Neuronal stem cell (in vitro differentiated cells): ENCODE results near the gene ARL6IP4.
A peak's percentile ranks its signal among the peaks of the same experiment; 100 is the strongest.

Source experiments
- DNase-seq: peaks from one replicate; pipeline ENCODE4 v3.0.0-alpha.2; 2013; ENCODE audit warnings: low spot score
- H2AFZ ChIP-seq: one replicate; pipeline ENCODE4 v1.6.1; 2013; ENCODE audit warnings: mild to moderate bottlenecking, low read length, inconsistent platforms
- H2AK5ac ChIP-seq: 2 replicates; pipeline ENCODE4 v1.6.1; 2013; ENCODE audit warnings: low read depth, mild to moderate bottlenecking, inconsistent platforms, low read length, moderate library complexity, mixed read lengths
- H2BK120ac ChIP-seq: 2 replicates; pipeline ENCODE4 v1.6.1; 2013; ENCODE audit warnings: low read depth, mild to moderate bottlenecking, inconsistent platforms, low read length, moderate library complexity, mixed read lengths
- H2BK12ac ChIP-seq: one replicate; pipeline ENCODE4 v1.6.1; 2013; ENCODE audit warnings: low read length, inconsistent platforms
- H2BK15ac ChIP-seq: 2 replicates; pipeline ENCODE4 v1.6.1; 2013; ENCODE audit warnings: mild to moderate bottlenecking, low read length, inconsistent platforms, mixed read lengths
- H2BK5ac ChIP-seq: one replicate; pipeline ENCODE4 v1.6.1; 2013; ENCODE audit warnings: inconsistent platforms, mild to moderate bottlenecking, low read length, moderate library complexity
- H3K14ac ChIP-seq: one replicate; pipeline ENCODE4 v1.6.1; 2013; ENCODE audit warnings: low read length, inconsistent platforms
- H3K18ac ChIP-seq: 2 replicates; pipeline ENCODE4 v1.6.1; 2013; ENCODE audit warnings: low read length, inconsistent platforms
- H3K23ac ChIP-seq: 2 replicates; pipeline ENCODE4 v1.6.1; 2013; ENCODE audit warnings: low read depth, mild to moderate bottlenecking, mixed read lengths, low read length, inconsistent platforms; ENCODE audit not compliant: poor library complexity
- H3K27ac ChIP-seq: replicated peaks from 3 replicates; pipeline ENCODE4 v1.5.1; 2013; ENCODE audit warnings: low read length, inconsistent platforms
- H3K27me3 ChIP-seq, 3 experiments: 2 replicates each; pipeline ENCODE4 v1.6.1; 2013; ENCODE audit warnings: low read length in 3 of 3, mild to moderate bottlenecking in 2 of 3, inconsistent platforms in 1 of 3, low read depth in 1 of 3, mixed read lengths in 1 of 3, moderate library complexity in 1 of 3; ENCODE audit not compliant: control insufficient read depth in 3 of 3, insufficient read depth in 3 of 3
- H3K36me3 ChIP-seq, 2 donors: replicated peaks in 1 of 2; 2 replicates each; pipeline ENCODE4 v1.6.1; 2013; ENCODE audit warnings: low read length in 2 of 2; ENCODE audit not compliant: control insufficient read depth in 2 of 2, insufficient read depth in 2 of 2
- H3K4ac ChIP-seq: 2 replicates; pipeline ENCODE4 v1.6.1; 2013; ENCODE audit warnings: inconsistent platforms, mild to moderate bottlenecking, low read length, moderate library complexity
- H3K4me1 ChIP-seq, 2 donors: 1 replicate in 1 of 2; 2 replicates in 1 of 2; pipeline ENCODE4 v1.6.1; 2013; ENCODE audit warnings: low read length in 2 of 2, low read depth in 1 of 2; ENCODE audit not compliant: control insufficient read depth in 2 of 2, insufficient read depth in 1 of 2
- H3K4me2 ChIP-seq: one replicate; pipeline ENCODE4 v1.6.1; 2013; ENCODE audit warnings: mild to moderate bottlenecking, low read length, inconsistent platforms; ENCODE audit not compliant: insufficient read depth, poor library complexity, severe bottlenecking
- H3K4me3 ChIP-seq, 2 donors: 2 replicates each; pipeline ENCODE4 v1.5.1; 2013; ENCODE audit warnings: low read length in 2 of 2, mild to moderate bottlenecking in 2 of 2, inconsistent platforms in 1 of 2, moderate library complexity in 1 of 2
- H3K79me1 ChIP-seq: one replicate; pipeline ENCODE4 v1.6.1; 2013; ENCODE audit warnings: low read depth, mild to moderate bottlenecking, inconsistent platforms, low read length, moderate library complexity
- H3K9ac ChIP-seq: one replicate; pipeline ENCODE4 v1.6.1; 2013; ENCODE audit warnings: mild to moderate bottlenecking, low read depth, low read length, inconsistent platforms; ENCODE audit not compliant: poor library complexity
- H3K9me3 ChIP-seq, 2 donors: replicated peaks in 1 of 2; 2 replicates each; pipeline versions ENCODE3 to v1.6.1; 2013; ENCODE audit warnings: low read length in 2 of 2, mild to moderate bottlenecking in 2 of 2, inconsistent platforms in 1 of 2, low read depth in 1 of 2, mixed read lengths in 1 of 2, moderate library complexity in 1 of 2; ENCODE audit not compliant: control insufficient read depth in 2 of 2, insufficient read depth in 1 of 2
- H4K8ac ChIP-seq: one replicate; pipeline ENCODE4 v1.6.1; 2013; ENCODE audit warnings: low read depth, mild to moderate bottlenecking, inconsistent platforms, low read length, moderate library complexity
- H4K91ac ChIP-seq: one replicate; pipeline ENCODE4 v1.6.1; 2013; ENCODE audit warnings: low read length, low read depth, mild to moderate bottlenecking, inconsistent platforms; ENCODE audit not compliant: poor library complexity
- WGBS, 2 donors: extraction: QIAGEN DNeasy Blood & Tissue Kit; methylation state at CpG; one replicate each; pipeline ENCODE4 v1.1.7; 2013; ENCODE audit warnings: missing lambda C conversion rate in 2 of 2, mixed read lengths in 1 of 2; ENCODE audit not compliant: insufficient read length in 2 of 2, insufficient replicate concordance in 1 of 2; ENCODE audit errors: extremely low coverage in 2 of 2; 5-methylcytosine and 5-hydroxymethylcytosine counted together

ARL6IP4 gene

DNA sequence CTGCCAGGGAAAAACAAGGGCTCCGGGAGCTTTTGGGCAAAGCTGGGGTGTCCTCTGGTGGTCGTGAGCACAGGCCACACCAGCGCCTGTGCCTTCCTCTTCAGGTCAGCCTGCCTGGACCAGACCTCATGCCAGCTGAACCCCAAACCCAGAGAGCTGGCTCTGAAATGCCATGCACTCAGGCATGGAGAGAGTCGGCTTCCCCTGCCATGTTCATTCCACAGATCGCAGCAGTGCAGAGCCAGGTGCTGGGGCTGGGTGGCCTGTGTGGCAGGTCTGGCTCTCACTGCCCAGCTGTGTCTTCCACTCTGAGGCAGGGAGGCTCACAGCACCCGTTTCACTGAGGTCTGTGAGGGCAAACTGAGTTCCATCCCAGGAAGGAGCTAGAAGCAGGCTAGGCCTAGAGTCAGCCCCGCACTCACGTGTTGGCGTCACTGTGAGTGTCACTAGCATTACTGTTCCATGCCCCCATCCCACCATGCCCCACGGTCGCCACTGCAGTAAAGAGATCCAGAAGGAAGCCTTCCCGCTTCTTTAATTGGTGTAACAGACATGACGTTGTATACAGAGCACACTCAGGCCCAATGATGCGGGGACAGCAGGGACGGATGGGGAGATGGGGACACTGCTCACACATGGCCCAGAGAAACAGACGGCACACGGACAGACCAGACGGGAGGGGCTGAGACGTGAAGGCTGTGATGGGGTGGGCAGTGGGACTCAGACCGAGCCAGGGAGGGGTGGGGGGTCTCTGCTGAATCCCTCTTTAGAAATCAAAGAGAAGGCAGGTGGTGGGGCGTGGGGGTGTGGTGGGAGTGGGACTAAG lies 2.7 kb downstream of the ARL6IP4 start:
- no peak overlapping the region for H3K14ac ChIP-seq
- H2AFZ ChIP-seq: no peak overlapping the region
- H3K36me3 ChIP-seq: peaks cover 12 to 49% of the 10 kb centered on the region in 2 donors
- no peak overlapping the region for H2AK5ac ChIP-seq
- no peak for DNase-seq
- no peak overlapping the region for H2BK12ac ChIP-seq
- peak overlapping the region in 1 of 2 donors; percentile 18 for H3K4me3 ChIP-seq
- no peaks in the 10 kb centered on the region for H3K9me3 ChIP-seq
- no peak overlapping the region for H2BK120ac ChIP-seq
- no peak overlapping the region for H4K91ac ChIP-seq
- H3K4me1 ChIP-seq: peaks cover 12 to 46% of the 10 kb centered on the region in 2 donors
- H2BK15ac ChIP-seq: no peak overlapping the region
- H3K27ac ChIP-seq: no peak overlapping the region
- no peaks in the 10 kb centered on the region for H3K27me3 ChIP-seq
- H3K79me1 ChIP-seq: peaks cover 11% of the 10 kb centered on the region
- no peak overlapping the region for H4K8ac ChIP-seq
- no peak overlapping the region for H3K23ac ChIP-seq
- no peak overlapping the region for H3K4ac ChIP-seq
- H3K18ac ChIP-seq: no peak overlapping the region
- H3K9ac ChIP-seq: peak overlapping the region; percentile 34
- no CpG with 5 or more reads among the region's 21 CpGs for WGBS, 2 donors
- no peak overlapping the region for H2BK5ac ChIP-seq
- no peak overlapping the region for H3K4me2 ChIP-seq

DNA sequence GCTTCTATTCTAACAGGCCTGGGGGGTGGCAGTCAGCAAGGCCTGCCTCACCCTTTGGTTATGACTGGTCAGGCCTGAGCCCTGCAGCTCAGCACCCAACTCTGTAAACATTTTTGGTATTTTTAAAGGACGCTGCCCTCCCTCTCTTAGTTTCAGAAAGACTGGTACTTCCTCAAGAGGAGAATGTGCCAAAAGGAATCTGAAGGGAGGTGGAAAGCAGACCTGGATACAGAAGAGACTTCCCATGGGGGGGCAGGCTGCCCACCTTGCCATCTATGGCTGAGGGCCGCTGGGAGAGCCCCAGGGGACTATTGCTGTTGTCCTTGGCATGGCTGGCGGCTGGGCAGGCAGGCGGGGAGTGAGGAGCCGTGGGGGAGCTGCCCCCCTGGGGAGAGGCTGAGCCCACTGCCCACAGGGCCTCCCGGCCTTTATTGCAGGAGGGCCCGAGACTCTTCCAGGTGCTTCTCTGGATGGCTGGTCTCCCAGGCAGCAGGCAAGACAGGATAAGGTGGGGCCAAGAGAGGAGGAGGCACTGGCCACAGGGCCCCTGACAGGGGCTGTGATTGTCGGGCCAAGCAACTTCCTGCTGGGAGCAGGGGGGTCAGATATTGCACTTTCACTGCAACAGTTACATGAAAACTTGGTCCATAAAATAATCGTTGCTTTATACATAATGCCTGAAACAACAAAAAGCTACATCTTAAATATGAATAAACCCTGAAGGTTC lies 3.5 kb downstream of the ARL6IP4 start:
- WGBS, 2 donors: no CpG with 5 or more reads among the region's 9 CpGs
- H3K4me2 ChIP-seq: no peak overlapping the region
- H3K14ac ChIP-seq: no peak overlapping the region
- no peak overlapping the region for H2BK12ac ChIP-seq
- peak overlapping the region; percentile 69 for H2AFZ ChIP-seq
- no peak for DNase-seq
- peaks cover 12 to 46% of the 10 kb centered on the region in 2 donors for H3K4me1 ChIP-seq
- no peak overlapping the region for H3K18ac ChIP-seq
- no peak overlapping the region for H3K4ac ChIP-seq
- no peak overlapping the region for H3K4me3 ChIP-seq
- H2BK5ac ChIP-seq: no peak overlapping the region
- no peak overlapping the region for H4K8ac ChIP-seq
- H2BK120ac ChIP-seq: no peak overlapping the region
- no peaks in the 10 kb centered on the region for H3K9me3 ChIP-seq
- no peak overlapping the region for H4K91ac ChIP-seq
- no peak overlapping the region for H2BK15ac ChIP-seq
- H3K27ac ChIP-seq: no peak overlapping the region
- H3K23ac ChIP-seq: no peak overlapping the region
- no peaks in the 10 kb centered on the region for H3K27me3 ChIP-seq
- no peak overlapping the region for H3K9ac ChIP-seq
- peaks cover 11% of the 10 kb centered on the region for H3K79me1 ChIP-seq
- peaks cover 12 to 42% of the 10 kb centered on the region in 2 donors for H3K36me3 ChIP-seq
- no peak overlapping the region for H2AK5ac ChIP-seq

DNA sequence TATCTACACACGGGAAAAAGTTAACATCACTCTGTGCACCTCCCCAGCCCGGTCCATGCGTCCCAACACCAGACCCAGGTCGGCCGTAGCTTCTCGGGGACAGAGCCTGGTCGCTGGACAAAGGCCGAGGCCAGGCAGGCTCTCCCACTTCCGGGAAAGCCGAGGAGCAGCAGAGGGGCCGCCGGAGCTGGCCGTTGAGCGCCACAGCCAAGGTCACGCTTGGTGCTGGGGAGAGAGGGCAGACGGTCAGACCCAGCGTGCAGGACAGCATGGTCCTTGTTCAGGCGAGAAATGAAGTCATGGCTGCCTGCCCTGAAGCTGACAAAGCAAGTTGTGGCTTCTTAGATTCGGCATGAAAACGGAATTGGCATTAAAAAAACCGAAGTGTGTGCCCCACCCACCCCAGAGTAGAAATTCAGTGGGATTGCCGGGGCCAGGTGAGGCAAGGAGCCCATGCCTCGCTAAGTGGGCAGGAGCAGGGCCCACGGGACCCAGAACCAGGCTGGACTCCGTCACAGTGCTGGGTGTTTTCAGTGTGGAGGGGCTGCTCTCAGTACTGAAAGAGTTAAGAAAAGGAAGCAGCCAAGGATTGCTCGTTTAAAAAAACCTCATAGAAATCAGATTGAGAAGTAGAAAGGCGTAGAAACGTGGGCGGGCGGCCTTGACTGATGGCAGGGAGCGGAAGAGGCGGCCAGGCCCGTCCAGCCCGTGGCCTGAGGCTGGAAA lies 4.3 kb downstream of the ARL6IP4 start:
- Histone ChIP-seq H2AK5ac (no peak overlapping the region), H3K18ac (peak overlapping the region; percentile 12), H2BK12ac (no peak overlapping the region), H3K9ac (no peak overlapping the region), H2AFZ (peak overlapping the region; percentile 69), H2BK120ac (no peak overlapping the region), H3K4me1 (peaks cover 9 to 41% of the 10 kb centered on the region in 2 donors), H3K79me1 (peaks cover 11% of the 10 kb centered on the region), H3K23ac (no peak overlapping the region), H3K14ac (no peak overlapping the region), H4K91ac (no peak overlapping the region), H3K4ac (no peak overlapping the region), H2BK5ac (no peak overlapping the region), H3K27ac (no peak overlapping the region), H2BK15ac (no peak overlapping the region), H3K4me2 (no peak overlapping the region), H3K36me3 (peaks cover 12 to 38% of the 10 kb centered on the region in 2 donors), H3K4me3 (peak overlapping the region in 1 of 2 donors; percentile 11), H3K9me3 (no peaks in the 10 kb centered on the region), H4K8ac (no peak overlapping the region), H3K27me3 (no peaks in the 10 kb centered on the region)
- no peak for DNase-seq
- no CpG with 5 or more reads among the region's 34 CpGs for WGBS, 2 donors
